ENCODE measurements around the gene C20orf144.
"Not testable (repeated sequence)": the region's sequence is repeated elsewhere in the genome, so short reads cannot be mapped to it uniquely, and the experiment has no call there.

The C20orf144 gene

DNA sequence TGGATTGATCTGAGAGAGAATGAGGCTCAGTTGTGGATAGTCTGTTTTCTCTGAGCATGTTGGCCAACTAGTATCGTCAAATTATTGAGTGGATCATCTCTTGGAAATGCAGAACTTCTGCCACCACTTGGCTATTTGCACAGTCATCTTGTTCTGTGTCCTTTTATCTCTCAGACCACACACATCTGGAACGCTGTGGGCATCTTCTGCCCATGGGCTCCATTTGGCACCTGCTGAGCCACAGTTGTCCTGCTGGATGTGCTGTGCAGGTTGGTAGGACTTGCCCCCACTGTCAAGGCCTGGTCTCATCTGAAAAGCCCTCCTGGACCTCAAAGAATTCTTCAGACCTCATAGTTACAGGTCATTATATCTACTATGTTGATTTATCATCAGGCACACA lies 16.7 kb upstream of the C20orf144 start:
- Mint-ChIP-seq H3K36me3 (no peaks in the 10 kb centered on the region), H3K4me3 (no peak overlapping the region), H3K27me3 (no peaks in the 10 kb centered on the region), H3K27ac (no peak overlapping the region), H3K4me1 (ENCODE audit: low read depth) (no peaks in the 10 kb centered on the region), H3K9me3 (ENCODE audit: low read depth) (no peaks in the 10 kb centered on the region)

DNA sequence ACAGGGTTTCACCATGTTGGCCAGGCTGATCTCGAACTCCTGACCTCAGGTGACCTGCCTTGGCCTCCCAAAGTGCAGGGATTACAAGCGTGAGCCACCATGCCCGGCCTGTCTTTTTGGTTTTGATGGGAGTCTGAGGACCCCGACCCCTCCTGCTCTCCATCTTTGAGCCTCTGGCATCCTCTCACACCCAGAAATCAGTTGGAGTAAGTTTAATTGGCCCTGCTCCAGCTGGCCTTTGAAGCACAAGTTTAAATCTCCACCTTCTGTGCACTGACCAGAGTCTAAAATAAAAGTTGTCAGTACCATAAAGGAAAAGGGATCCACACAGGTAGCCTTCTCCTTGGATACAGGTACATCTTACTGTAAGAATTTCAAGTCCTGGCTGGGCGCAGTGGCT lies 15.9 kb upstream of the C20orf144 start:
- Mint-ChIP-seq H3K36me3 (no peaks in the 10 kb centered on the region), H3K27ac (no peak overlapping the region), H3K4me1 (ENCODE audit: low read depth) (no peaks in the 10 kb centered on the region), H3K4me3 (no peak overlapping the region), H3K27me3 (no peaks in the 10 kb centered on the region), H3K9me3 (ENCODE audit: low read depth) (no peaks in the 10 kb centered on the region)

- H3K27ac Mint-ChIP-seq; H3K27me3 Mint-ChIP-seq; H3K9me3 Mint-ChIP-seq (ENCODE audit: low read depth); H3K4me1 Mint-ChIP-seq (ENCODE audit: low read depth); H3K4me3 Mint-ChIP-seq; H3K36me3 Mint-ChIP-seq: not testable (repeated sequence)
These were observed 15.0 kb upstream of the C20orf144 start for GRCh38 chr20:33646959-33647602.

- H3K36me3 Mint-ChIP-seq = no peaks in the 10 kb centered on the region
- no peak overlapping the region for H3K4me3 Mint-ChIP-seq
- peaks cover 2% of the 10 kb centered on the region for H3K4me1 Mint-ChIP-seq (ENCODE audit: low read depth)
- no peaks in the 10 kb centered on the region for H3K27me3 Mint-ChIP-seq
- H3K9me3 Mint-ChIP-seq (ENCODE audit: low read depth) = no peaks in the 10 kb centered on the region
- H3K27ac Mint-ChIP-seq = peak overlapping the region; percentile 46
These were observed 14.3 kb upstream of the C20orf144 start for GRCh38 chr20:33647603-33648395.

- H3K27ac Mint-ChIP-seq = no peak overlapping the region
- H3K27me3 Mint-ChIP-seq = no peaks in the 10 kb centered on the region
- peaks cover 3% of the 10 kb centered on the region for H3K4me1 Mint-ChIP-seq (ENCODE audit: low read depth)
- H3K36me3 Mint-ChIP-seq = no peaks in the 10 kb centered on the region
- H3K4me3 Mint-ChIP-seq = no peak overlapping the region
- no peaks in the 10 kb centered on the region for H3K9me3 Mint-ChIP-seq (ENCODE audit: low read depth)
These were observed 13.6 kb upstream of the C20orf144 start for GRCh38 chr20:33648396-33649004.

GRCh38 chr20:33649201-33649681 lies 12.9 kb upstream of the C20orf144 start:
- Mint-ChIP-seq H3K4me3 (no peak overlapping the region), H3K9me3 (ENCODE audit: low read depth) (no peaks in the 10 kb centered on the region), H3K27ac (no peak overlapping the region), H3K4me1 (ENCODE audit: low read depth) (peaks cover 3% of the 10 kb centered on the region), H3K36me3 (no peaks in the 10 kb centered on the region), H3K27me3 (no peaks in the 10 kb centered on the region)

GRCh38 chr20:33650111-33650752 lies 11.9 kb upstream of the C20orf144 start:
- Mint-ChIP-seq H3K4me1 (ENCODE audit: low read depth) (peaks cover 3% of the 10 kb centered on the region), H3K36me3 (no peaks in the 10 kb centered on the region), H3K9me3 (ENCODE audit: low read depth) (no peaks in the 10 kb centered on the region), H3K27me3 (no peaks in the 10 kb centered on the region), H3K4me3 (no peak overlapping the region), H3K27ac (no peak overlapping the region)

DNA sequence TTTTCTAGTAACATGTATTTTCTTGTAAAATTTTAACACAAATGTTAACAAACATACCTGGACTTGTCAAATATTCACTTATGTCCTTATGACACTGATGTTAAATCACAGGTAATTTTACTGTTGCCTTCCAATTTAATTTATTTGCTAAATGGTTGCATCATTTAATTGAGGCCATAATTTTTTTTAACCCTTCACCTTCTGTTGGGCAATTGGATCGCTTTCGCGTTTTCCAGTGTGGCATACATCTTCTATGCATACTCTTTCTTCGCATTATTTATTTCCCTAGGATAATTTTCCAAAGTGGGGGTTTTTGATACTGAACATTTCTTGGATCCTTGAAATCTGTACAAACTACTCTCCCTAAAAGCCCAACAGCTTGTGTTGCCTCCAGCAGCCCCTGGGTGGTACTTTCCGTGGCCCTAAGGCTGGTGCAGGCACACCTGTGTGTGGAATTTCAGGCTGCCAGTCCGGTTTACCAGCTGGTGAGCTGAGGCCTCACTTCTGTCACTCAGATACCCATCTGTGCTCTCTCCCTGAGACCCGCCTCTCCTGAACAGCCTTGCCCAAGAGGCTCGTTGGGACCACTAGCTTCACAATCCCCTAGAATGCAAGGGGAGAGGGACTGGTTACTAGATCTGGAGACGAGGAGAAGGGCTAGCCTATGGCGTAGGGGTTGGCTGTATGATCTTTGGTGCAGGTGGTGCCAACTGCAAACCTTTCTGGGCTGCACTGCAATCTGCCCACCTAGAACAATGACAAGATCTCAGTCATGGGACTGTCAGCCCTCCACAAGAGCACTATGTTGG lies 11.2 kb upstream of the C20orf144 start:
- H3K36me3 Mint-ChIP-seq = no peaks in the 10 kb centered on the region

DNA sequence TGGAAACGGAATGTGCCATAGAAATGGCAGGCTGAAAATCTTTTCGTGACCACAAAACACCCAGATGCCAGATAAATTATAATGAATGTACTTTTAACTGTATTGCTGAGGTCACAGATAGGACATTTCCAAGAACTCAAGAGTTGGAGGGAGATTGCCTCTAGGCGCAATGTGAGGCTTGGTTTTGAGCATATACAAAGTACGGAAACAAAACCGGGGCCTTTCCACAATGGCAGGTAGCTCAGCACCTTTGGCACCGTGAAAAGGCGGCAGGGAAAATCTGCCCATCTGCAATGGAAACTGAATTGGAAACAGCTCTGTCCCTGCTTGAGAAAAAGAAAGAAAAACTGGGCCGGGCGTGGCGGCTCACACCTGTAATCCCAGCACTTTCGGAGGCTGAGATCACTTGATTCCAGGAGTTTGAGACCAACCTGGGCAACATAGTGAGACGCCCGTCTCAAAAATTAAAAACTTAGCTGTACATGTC lies 10.5 kb upstream of the C20orf144 start:
- Mint-ChIP-seq H3K4me1 (ENCODE audit: low read depth) (peaks cover 3% of the 10 kb centered on the region), H3K27me3 (no peaks in the 10 kb centered on the region), H3K27ac (no peak overlapping the region), H3K9me3 (ENCODE audit: low read depth) (no peaks in the 10 kb centered on the region), H3K4me3 (no peak overlapping the region), H3K36me3 (no peaks in the 10 kb centered on the region)

More for the DNA sequence above, 11.2 kb upstream of the C20orf144 start:
- no peak overlapping the region for H3K27ac Mint-ChIP-seq
- no peak overlapping the region for H3K4me3 Mint-ChIP-seq
- no peaks in the 10 kb centered on the region for H3K9me3 Mint-ChIP-seq (ENCODE audit: low read depth)
- no peaks in the 10 kb centered on the region for H3K27me3 Mint-ChIP-seq
- peaks cover 3% of the 10 kb centered on the region for H3K4me1 Mint-ChIP-seq (ENCODE audit: low read depth)

GRCh38 chr20:33653218-33653899 lies 8.8 kb upstream of the C20orf144 start:
- H3K4me3 Mint-ChIP-seq = no peak overlapping the region
- peaks cover 3% of the 10 kb centered on the region for H3K4me1 Mint-ChIP-seq (ENCODE audit: low read depth)

DNA sequence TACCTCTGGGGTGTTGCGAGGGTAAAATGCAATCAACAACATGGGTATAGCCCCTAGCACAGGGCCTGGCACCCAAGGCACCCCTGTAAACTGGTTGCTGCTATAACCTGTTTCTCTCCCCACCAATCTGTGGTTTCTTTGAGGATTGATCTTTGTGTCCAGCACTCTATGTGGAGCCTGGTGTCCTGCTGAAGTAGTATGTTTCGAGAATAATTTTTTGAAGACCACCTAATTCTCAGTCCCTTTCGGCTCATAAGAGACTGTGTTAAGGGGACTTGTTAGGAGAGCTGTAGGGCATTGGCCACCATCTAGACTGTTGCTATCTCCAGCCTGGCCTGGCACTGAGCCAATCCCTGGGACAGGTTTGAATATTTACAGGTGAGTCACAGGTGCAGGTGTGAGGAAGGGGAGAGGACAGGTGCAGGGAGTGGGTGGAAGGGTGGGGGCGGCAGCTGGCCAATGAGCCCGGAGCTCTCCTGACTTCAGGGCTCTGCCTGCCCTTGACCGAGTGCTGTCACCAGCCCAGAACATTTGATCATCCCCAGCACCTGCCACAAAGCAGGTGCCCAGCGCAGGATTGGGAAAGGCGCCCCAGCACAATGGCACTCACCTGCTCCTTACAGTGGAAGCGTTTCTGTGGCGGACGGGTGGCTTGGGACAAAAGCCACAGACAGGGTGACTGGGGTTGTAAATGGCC lies 8.1 kb upstream of the C20orf144 start:
- Mint-ChIP-seq H3K4me1 (ENCODE audit: low read depth) (peaks cover 3% of the 10 kb centered on the region), H3K27me3 (no peaks in the 10 kb centered on the region), H3K4me3 (no peak overlapping the region), H3K36me3 (no peaks in the 10 kb centered on the region), H3K9me3 (ENCODE audit: low read depth) (no peaks in the 10 kb centered on the region), H3K27ac (no peak overlapping the region)

More at GRCh38 chr20:33653218-33653899, 8.8 kb upstream of the C20orf144 start:
- H3K27ac Mint-ChIP-seq = no peak overlapping the region
- no peaks in the 10 kb centered on the region for H3K36me3 Mint-ChIP-seq
- H3K27me3 Mint-ChIP-seq = no peaks in the 10 kb centered on the region
- no peaks in the 10 kb centered on the region for H3K9me3 Mint-ChIP-seq (ENCODE audit: low read depth)

DNA sequence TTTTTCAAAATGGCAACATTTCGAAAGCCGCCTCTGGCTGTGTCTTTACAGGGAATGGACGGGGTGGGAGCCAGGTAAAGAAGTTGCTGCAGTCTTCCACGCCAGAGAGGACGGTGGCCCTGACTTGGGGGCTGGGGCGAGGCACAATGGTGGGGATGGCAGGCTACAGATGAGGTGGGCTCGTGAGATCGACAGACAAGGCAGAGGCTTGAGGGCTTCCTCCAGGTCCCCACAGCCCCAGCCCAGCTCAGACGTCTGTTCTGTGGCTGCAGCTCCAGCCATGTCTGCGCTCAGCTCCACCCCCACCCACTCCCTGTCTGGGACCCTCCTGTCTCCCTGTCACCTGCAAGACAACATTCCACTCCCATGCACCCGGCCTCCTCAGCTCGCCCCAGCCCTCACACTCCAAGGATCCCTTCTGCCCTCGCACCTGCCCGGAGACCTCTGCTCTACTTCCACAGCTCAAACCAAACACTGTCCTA lies 7.4 kb upstream of the C20orf144 start:
- Mint-ChIP-seq H3K4me1 (ENCODE audit: low read depth) (peaks cover 3% of the 10 kb centered on the region), H3K9me3 (ENCODE audit: low read depth) (no peaks in the 10 kb centered on the region), H3K27me3 (no peaks in the 10 kb centered on the region), H3K4me3 (no peak overlapping the region), H3K27ac (no peak overlapping the region), H3K36me3 (no peaks in the 10 kb centered on the region)

DNA sequence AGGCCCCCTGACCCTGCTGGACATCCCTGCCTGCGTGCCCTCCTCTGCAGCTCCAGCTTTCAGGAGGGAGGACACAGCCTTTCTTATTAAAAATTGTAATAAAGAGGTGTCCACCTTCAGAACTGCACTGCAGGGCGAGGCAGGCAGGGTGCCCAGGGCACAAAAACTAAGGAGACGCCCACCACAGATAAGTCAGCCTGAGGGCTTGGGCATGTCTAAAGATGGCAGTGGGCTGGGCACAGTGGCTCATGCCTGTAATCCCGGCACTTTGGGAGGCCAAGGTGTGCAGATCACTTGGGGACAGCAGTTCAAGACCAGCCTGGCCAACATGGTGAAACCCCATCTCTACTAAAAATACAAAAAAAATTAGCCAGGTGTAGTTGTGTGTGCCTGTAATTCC lies 7.0 kb upstream of the C20orf144 start:
- Mint-ChIP-seq H3K27ac (no peak overlapping the region), H3K4me3 (no peak overlapping the region), H3K36me3 (no peaks in the 10 kb centered on the region), H3K9me3 (ENCODE audit: low read depth) (no peaks in the 10 kb centered on the region), H3K27me3 (no peaks in the 10 kb centered on the region), H3K4me1 (ENCODE audit: low read depth) (peaks cover 3% of the 10 kb centered on the region)
